Right lobe of liver (tissue), 4 donors: Measurements from ENCODE around the gene FAM117B.

Source experiments
- POLR2A ChIP-seq: fragments of 450-650 bp; IDR thresholded peaks from one replicate; pipeline ENCODE4 v1.6.1; 2017; ENCODE audit warnings: antibody characterized with exemption, mild to moderate bottlenecking
- TF ChIP-seq, protein P1 (sequence below), 4 donors: fragments of 200-600 bp in 3 of 4; fragments of 450-650 bp in 1 of 4; IDR thresholded peaks; one replicate each; pipeline versions ENCODE4 v1.5.1 to v1.8.0; 2016 to 2022; ENCODE audit warnings: antibody characterized with exemption in 4 of 4, mild to moderate bottlenecking in 2 of 4
- donor health status: DM: no; HTN: no; CAD: no.
- donor health status: DM: no; HTN: no; CAD: no.
- donor health status: DM: no; HTN: yes; CAD: no.

GRCh38 chr2:202750763-202751427 lies 116.1 kb downstream of the FAM117B start:
- TF ChIP-seq, protein P1, sequence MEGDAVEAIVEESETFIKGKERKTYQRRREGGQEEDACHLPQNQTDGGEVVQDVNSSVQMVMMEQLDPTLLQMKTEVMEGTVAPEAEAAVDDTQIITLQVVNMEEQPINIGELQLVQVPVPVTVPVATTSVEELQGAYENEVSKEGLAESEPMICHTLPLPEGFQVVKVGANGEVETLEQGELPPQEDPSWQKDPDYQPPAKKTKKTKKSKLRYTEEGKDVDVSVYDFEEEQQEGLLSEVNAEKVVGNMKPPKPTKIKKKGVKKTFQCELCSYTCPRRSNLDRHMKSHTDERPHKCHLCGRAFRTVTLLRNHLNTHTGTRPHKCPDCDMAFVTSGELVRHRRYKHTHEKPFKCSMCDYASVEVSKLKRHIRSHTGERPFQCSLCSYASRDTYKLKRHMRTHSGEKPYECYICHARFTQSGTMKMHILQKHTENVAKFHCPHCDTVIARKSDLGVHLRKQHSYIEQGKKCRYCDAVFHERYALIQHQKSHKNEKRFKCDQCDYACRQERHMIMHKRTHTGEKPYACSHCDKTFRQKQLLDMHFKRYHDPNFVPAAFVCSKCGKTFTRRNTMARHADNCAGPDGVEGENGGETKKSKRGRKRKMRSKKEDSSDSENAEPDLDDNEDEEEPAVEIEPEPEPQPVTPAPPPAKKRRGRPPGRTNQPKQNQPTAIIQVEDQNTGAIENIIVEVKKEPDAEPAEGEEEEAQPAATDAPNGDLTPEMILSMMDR (IDR thresholded peaks at IDR 0.05) = no peak
- no peak for TF ChIP-seq POLR2A
